Activated gamma-delta T cell (primary cell): ENCODE measurements around the gene INHBC.
"Not testable (repeated sequence)": the region's sequence is repeated elsewhere in the genome, so short reads cannot be mapped to it uniquely, and the experiment has no call there.

Experiments used
- DNase-seq: peaks from one replicate; lab custom pipeline; 2025; lab: John Stamatoyannopoulos, UW
- total RNA-seq, 2 donors: gene quantifications; one replicate each; lab custom pipeline; 2026; lab: John Stamatoyannopoulos, UW

Gene INHBC, protein sequence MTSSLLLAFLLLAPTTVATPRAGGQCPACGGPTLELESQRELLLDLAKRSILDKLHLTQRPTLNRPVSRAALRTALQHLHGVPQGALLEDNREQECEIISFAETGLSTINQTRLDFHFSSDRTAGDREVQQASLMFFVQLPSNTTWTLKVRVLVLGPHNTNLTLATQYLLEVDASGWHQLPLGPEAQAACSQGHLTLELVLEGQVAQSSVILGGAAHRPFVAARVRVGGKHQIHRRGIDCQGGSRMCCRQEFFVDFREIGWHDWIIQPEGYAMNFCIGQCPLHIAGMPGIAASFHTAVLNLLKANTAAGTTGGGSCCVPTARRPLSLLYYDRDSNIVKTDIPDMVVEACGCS
- total RNA-seq: 0 reads per million in 2 donors

- DNase-seq: no peak
These were observed at the start of gene INHBC for GRCh38 chr12:57434517-57435223. INHBC (plus strand) TSS chr12:57434784; CDS start chr12:57434887, 103 bp downstream.

DNA sequence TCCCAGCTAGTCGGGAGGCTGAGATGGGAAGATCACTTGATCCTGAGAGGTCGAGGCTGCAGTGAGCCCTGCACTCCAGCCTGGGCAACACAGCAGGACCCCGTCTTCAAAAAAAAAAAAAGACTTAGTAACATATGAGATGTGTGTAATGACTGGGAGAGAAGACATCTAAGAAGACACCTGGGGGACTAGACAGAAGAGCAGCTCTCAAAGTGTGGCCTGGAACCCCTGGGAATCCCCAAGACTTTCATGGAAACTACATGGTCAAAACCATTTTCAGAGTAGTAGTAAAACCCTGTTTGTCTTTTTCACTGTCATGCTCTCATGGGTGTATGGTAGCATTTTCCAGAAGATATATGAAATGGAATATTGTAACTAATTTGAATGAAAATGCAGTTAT is 49.0 kb upstream of the INHBC start:
- no peak for DNase-seq

DNA sequence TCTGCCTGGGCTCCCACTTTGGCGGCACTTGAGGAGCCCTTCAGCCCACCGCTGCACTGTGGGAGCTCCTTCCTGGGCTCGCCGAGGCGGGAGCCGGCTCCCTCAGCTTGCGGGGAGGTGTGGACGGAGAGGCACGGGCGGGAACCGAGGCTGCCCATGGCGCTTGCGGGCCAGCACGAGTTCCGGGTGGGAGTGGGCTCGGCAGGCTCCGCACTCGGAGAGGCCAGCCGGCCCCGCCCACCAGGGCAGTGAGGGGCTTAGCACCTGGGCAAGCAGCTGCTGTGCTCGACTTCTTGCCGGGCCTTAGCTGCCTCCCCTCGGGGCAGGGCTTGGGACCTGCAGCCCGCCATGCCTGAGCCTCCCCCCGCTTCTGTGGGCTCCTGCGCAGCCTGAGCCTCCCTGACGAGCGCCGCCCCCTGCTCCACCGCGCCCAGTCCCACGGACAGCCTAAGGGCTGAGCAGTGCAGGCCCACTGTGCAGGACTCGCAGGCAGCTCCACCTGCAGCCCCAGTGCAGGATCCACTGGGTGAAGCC is 48.3 kb upstream of the INHBC start:
- DNase-seq: no peak

GRCh38 chr12:57388425-57388824 is 46.2 kb upstream of the INHBC start:
- DNase-seq: no peak

- DNase-seq: no peak
These were observed 45.6 kb upstream of the INHBC start for GRCh38 chr12:57389033-57389432.

DNA sequence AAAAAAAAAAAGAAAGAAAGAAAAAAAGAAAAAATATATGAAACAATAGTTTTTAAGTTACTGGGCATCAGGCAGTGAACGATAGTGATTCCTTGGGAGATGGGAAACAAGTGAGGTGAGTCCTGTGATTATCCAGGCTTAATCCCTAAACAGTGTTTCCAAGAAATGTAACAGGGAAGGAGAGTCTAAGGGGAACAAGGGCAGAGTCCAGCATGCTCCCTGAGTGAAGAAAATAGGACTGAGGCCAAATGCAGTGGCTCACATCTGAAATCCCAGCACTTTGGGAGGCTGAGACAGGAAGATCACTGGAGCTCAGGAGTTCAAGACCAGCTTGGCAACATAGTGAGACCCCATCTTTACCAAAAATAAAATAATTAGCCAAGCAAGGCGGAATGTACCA is 44.4 kb upstream of the INHBC start:
- no peak for DNase-seq

DNA sequence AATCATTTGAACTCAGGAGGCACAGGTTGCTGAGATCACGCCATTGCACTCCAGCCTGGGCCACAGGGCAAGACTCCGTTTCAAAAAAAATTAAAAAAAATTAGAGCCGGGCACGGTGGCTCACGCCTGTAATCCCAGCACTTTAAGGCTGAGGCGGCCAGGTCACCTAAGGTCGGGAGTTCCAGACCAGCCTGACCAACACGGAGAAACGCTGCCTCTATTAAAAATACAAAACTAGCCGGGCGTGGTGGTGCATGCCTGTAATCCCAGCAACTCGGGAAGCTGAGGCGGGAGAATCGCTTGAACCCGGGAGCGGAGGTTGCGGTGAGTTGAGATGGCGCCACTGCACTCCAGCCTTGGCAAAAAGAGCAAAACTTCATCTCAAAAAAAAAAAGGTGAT is 39.5 kb upstream of the INHBC start:
- DNase-seq: no peak

- no peak for DNase-seq
These were observed 37.1 kb upstream of the INHBC start for GRCh38 chr12:57397441-57397840.

GRCh38 chr12:57399718-57400463 is 34.7 kb upstream of the INHBC start:
- DNase-seq: not testable (repeated sequence)

GRCh38 chr12:57401165-57401564 is 33.4 kb upstream of the INHBC start:
- DNase-seq: no peak

GRCh38 chr12:57402156-57402555 is 32.4 kb upstream of the INHBC start:
- not testable (repeated sequence) for DNase-seq

DNA sequence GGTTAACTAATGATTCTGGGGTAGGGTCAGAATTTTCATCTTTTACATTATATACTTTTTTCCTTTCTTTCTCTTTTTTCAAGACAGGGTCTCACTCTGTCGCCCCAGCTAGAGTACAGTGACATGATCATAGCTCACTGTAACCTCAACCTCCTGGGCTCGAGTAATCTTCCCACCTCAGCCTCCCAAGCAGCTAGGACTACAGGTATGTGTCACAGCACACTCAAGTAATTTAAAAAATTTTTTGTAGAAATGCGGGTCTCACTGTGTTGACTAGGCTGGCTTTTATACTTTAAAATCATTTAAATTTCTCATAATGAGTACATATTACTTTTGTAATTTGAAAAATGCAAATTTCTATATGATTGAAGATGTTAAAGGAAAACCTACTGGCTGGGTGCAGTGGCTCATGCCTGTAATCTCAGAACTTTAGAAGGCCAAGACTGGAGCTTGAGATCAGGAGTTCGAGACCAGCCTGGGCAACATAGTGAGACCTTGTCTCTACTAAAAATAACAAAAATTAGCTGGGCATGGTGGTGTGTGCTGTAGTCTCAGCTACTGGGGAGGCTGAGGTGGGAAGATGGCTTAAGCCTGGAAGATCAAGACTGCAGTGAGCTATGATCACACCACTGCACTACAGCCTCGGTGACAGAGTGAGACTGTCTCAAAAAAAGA is 29.5 kb upstream of the INHBC start:
- no peak for DNase-seq

DNA sequence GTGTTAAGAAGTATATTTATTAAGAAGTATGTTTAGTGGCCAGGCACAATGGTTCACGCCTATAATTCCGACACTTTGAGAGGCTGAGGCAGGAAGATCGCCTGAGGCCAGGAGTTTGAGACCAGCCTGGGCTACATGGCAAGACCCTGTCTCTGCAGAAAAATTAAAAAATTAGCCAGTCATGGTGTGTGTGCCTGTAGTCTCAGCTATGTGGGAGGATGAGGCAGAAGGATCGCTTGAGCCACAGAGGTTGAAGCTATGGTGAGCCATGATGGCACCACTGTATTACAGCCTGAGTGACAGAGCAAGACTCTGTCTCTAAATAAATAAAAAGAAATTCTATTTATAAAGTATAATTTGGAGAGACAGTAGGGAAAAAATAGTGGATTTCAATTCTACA is 24.1 kb upstream of the INHBC start:
- no peak for DNase-seq

DNA sequence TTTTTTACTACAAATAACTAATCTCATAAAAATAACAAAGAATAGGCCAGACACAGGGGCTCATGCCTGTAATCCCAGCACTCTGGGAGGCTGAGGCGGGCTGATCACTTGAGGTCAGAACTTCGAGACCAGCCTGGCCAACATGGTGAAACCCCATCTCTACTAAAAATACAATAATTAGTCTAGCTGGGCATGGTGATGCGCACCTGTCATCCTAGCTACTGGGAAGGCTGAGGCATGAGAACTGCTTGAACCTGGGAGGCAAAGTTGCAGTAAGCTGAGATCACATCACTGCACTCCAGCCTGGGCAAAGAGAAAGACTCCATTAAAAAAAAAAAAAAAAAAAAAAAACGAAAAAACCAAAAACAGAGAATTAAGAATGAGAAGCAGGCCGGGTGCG is 20.4 kb upstream of the INHBC start:
- DNase-seq: not testable (repeated sequence)

GRCh38 chr12:57415088-57415487 is 19.5 kb upstream of the INHBC start:
- no peak for DNase-seq

DNA sequence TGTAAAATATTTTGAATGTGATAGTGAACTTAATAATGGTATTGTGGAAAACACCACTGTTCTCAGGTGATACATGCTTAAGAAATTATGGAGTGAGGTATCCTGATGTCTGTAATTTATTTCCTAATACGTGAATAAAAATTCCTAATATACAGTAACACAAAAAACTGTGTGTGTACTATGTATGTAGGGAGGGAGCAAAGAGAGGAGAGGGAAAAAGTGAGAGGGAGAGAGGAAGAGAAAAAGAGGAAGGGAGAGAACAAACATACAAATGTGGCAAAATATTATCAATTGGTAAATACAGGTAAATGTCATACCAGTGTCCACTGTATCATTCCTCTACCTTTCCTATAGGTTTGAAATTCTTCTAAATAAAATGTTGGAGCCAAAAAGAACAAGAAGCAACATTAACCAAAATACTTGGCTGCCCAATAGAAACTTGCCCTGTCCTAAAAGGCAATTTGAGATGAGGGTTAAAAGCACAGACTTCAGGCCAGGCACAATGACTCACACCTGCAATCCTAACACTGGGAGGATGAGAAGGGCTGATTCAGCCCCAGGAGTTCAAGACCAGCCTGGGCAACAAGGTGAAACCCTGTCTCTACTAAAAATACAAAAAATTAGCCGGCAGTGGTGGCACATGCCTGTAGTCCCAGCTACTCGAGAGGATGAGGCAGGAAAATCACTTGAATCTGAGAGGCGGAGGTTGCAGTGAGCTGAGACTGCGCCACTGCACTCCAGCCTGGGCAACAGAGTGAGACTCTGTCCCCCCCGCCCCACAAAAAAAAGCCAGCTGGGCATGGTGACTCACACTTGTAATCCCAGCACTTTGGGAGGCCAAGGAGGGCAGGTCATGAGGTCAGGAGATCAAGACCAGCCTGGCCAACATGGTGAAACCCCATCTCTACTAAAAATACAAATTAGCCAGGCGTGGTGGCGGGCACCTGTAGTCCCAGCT is 18.3 kb upstream of the INHBC start:
- DNase-seq: no peak

DNA sequence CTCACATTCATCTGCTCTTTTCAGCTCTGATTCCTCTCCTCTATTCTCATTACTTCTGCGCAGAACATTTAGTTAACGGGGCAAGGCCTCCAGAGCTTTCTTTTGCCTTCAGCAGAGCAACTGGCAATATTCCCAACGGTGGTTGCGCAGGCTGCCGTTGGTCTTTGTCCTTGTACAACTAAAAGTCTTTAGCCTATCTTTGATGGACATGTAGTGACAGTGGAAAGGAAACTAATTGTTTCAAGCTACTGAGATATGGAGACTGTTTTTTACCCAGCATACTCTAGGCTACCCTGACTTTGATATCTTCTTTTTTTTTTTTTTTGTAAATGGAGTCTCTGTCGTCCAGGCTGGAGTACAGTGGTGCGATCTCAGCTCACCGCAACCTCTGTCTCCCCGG is 16.3 kb upstream of the INHBC start:
- DNase-seq: no peak

DNA sequence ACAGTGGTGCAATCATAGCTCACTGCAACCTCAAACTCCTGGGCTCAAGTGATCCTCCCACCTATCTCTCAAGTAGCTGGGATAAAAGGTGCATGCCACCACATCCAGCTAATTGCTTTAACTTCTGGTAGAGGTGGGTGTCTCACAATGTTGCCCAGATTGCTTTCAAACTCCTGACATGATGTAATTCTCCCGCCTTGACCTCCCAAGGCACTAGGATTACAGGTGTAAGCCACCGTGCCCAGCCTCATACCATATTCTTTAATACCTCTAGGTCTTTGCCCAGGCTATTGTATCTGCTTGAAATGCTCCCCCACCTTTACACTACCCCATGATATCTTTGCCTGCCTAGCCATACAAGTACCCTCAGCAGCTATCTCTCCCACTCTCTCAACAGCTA is 15.1 kb upstream of the INHBC start:
- DNase-seq: no peak

DNA sequence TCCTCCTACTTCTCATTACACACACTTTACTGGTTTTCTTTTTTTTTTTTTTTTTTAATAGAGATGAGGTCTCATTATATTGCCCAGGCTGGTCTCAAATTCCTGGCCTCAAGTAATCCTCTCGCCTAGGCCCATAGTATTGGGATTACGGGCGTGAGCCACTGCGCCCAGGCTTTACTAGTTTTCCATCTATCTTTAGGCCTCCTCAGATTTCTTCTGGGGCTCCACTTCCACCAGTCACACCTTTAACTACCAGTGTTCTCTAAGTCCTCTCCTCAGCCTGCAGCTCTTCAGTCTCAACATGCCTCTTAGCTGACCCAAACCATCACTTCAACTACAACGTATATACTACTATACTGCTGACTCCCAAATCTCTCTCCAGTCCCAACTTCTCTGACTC is 14.1 kb upstream of the INHBC start:
- no peak for DNase-seq

- not testable (repeated sequence) for DNase-seq
These were observed 7.6 kb upstream of the INHBC start for GRCh38 chr12:57426948-57427347.

DNA sequence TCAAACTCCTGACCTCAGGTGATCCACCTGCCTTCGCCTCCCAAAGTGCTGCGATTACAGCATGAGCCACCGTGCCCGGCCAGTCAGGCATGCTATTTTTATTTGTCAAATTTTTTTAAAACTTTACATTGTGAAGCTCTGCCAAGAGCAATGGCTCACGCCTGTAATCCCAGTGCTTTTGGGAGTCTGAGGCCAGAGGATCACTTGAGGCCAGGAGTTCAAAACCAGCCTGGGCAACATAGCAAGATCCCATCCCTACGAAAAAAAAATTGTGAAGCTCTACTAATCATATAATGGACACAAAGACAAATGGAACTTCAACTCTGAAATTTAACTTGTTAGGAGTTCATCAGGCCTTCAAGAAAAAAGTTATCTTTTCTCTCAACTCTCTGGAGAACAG is 5.6 kb upstream of the INHBC start:
- DNase-seq: no peak
